Loucy (cell line): Measurements from ENCODE around the gene BPHL.
"Not testable (repeated sequence)": the region's sequence is repeated elsewhere in the genome, so short reads cannot be mapped to it uniquely, and the experiment has no call there.

ENCODE experiments used
- H2AFZ ChIP-seq: fragments of 200-600 bp; sonication (generic); 2 replicates; pipeline ENCODE4 v1.6.0; 2016; ENCODE audit warnings: antibody characterized with exemption, mild to moderate bottlenecking, low read length, moderate library complexity
- H3F3A ChIP-seq: fragments of 200-600 bp; 2 replicates; pipeline ENCODE4 v1.6.0; 2016; ENCODE audit warnings: antibody characterized with exemption, low read depth, mild to moderate bottlenecking
- H3K27me3 ChIP-seq: fragments of 200-600 bp; sonication (generic); 2 replicates; pipeline ENCODE4 v1.6.1; 2014; ENCODE audit warnings: low read length, mild to moderate bottlenecking; ENCODE audit not compliant: insufficient read depth, poor library complexity, severe bottlenecking
- H3K36me3 ChIP-seq: fragments of 200-600 bp; sonication (generic); 2 replicates; pipeline ENCODE4 v1.6.1; 2016; ENCODE audit warnings: low read length; ENCODE audit not compliant: insufficient read depth
- H3K4me1 ChIP-seq: fragments of 200-600 bp; sonication (generic); 2 replicates; pipeline ENCODE4 v1.5.1; 2014; ENCODE audit warnings: low read length, mild to moderate bottlenecking; ENCODE audit not compliant: insufficient read depth, poor library complexity, severe bottlenecking
- H3K4me2 ChIP-seq: fragments of 200-600 bp; sonication (generic); 2 replicates; pipeline ENCODE4 v1.6.0; 2014; ENCODE audit warnings: antibody characterized with exemption, low read length, low read depth, mild to moderate bottlenecking; ENCODE audit not compliant: poor library complexity, severe bottlenecking
- H3K4me3 ChIP-seq: fragments of 200-600 bp; sonication (generic); 2 replicates; pipeline ENCODE4 v1.5.1; 2014; ENCODE audit warnings: low read length, mild to moderate bottlenecking, mixed read lengths; ENCODE audit not compliant: poor library complexity, severe bottlenecking
- H3K79me2 ChIP-seq: fragments of 200-600 bp; sonication (generic); 2 replicates; pipeline ENCODE4 v1.6.1; 2014; ENCODE audit warnings: low read length; ENCODE audit not compliant: insufficient read depth
- H3K9ac ChIP-seq: fragments of 200-600 bp; sonication (generic); 2 replicates; pipeline ENCODE4 v1.6.0; 2014; ENCODE audit warnings: mild to moderate bottlenecking, low read depth, low read length, moderate library complexity; ENCODE audit not compliant: poor library complexity, severe bottlenecking
- H3K9me2 ChIP-seq: fragments of 200-600 bp; sonication (generic); replicated peaks from 2 replicates; pipeline ENCODE4 v1.6.1; 2016; ENCODE audit warnings: low read depth, low read length, mixed read lengths
- H3K9me3 ChIP-seq: fragments of 200-600 bp; sonication (generic); 2 replicates; pipeline ENCODE4 v1.6.1; 2014; ENCODE audit warnings: mild to moderate bottlenecking, antibody characterized with exemption, low read length, low read depth; ENCODE audit not compliant: insufficient read depth
- H4K20me1 ChIP-seq: fragments of 200-600 bp; sonication (generic); 2 replicates; pipeline ENCODE4 v1.6.0; 2014; ENCODE audit warnings: antibody characterized with exemption, low read length, mild to moderate bottlenecking; ENCODE audit not compliant: insufficient read depth, poor library complexity, severe bottlenecking
- EZH2phosphoT487 ChIP-seq: fragments of 200-600 bp; IDR thresholded peaks from 2 replicates; pipeline ENCODE4 v1.6.1; 2018; ENCODE audit warnings: antibody characterized with exemption, mild to moderate bottlenecking, moderate library complexity, borderline replicate concordance
- TF ChIP-seq, protein P1 (sequence below): fragments of 200-600 bp; sonication (generic); conservative IDR thresholded peaks from 2 replicates; pipeline ENCODE4 v1.5.1; 2014; ENCODE audit warnings: mild to moderate bottlenecking, antibody characterized with exemption, low read length

Gene BPHL

DNA sequence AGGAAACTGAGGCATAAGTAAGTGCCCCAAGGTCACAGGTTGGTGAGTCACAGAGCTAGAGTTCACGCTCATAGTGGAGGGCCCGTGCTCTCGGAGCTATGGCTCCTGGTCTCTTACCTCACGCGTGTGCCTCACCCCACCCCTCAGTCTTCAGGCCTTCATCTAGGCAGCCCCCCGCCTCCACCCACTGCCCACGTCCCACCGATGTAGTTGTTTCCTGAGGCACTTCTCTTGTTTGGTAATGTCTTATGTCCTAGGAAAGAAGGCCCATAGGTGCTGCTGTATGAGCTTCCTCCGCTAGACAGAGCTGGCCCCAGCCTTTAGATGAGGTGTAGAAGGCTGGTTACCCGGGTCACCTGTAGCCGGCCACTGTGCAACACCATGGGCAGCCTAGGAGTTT lies 45.1 kb upstream of the BPHL start:
- no peaks in the 10 kb centered on the region for H3K9me2 ChIP-seq
- no peaks in the 10 kb centered on the region for H3K27me3 ChIP-seq
- H2AFZ ChIP-seq: no peak overlapping the region
- peaks cover 42% of the 10 kb centered on the region for H4K20me1 ChIP-seq
- no peak overlapping the region for H3K4me3 ChIP-seq
- H3F3A ChIP-seq: no peaks in the 10 kb centered on the region
- TF ChIP-seq EZH2phosphoT487: no peak
- no peaks in the 10 kb centered on the region for H3K9me3 ChIP-seq
- peaks cover 90% of the 10 kb centered on the region for H3K79me2 ChIP-seq
- H3K4me1 ChIP-seq: peaks cover 37% of the 10 kb centered on the region
- peaks cover 17% of the 10 kb centered on the region; the same call in 1 of the 2 replicates for H3K36me3 ChIP-seq
- H3K9ac ChIP-seq: no peak overlapping the region
- no peak overlapping the region for H3K4me2 ChIP-seq

DNA sequence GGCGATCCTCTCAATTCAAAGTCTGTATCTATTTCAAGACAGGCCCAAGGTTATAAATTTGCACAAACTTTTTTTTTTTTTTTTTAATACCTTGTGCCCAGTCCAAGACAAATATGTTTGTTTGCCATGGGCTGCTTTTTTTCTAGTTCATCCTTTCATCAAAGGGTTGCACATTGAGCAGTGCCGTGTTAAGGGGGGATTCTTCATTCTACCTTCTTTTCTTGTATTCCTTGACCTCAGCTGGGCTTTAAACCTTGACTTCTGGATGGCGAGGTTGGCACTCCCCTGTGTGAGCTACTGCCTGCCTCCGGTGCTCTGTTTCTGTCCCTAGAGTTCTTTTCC lies 42.8 kb upstream of the BPHL start:
- Histone ChIP-seq H3K4me1 (peaks cover 25% of the 10 kb centered on the region), H3K9me3 (no peaks in the 10 kb centered on the region), H3F3A (no peaks in the 10 kb centered on the region), H3K27me3 (no peaks in the 10 kb centered on the region), H3K36me3 (peaks cover 40% of the 10 kb centered on the region), H2AFZ (no peak overlapping the region), H3K4me2 (peak overlapping the region; percentile 67), H3K9ac (peak overlapping the region; percentile 48), H3K79me2 (peaks cover 71% of the 10 kb centered on the region), H4K20me1 (peaks cover 34% of the 10 kb centered on the region), H3K4me3 (peak overlapping the region; percentile 42), H3K9me2 (no peaks in the 10 kb centered on the region)
- TF ChIP-seq EZH2phosphoT487: no peak
- TF ChIP-seq, protein P1, sequence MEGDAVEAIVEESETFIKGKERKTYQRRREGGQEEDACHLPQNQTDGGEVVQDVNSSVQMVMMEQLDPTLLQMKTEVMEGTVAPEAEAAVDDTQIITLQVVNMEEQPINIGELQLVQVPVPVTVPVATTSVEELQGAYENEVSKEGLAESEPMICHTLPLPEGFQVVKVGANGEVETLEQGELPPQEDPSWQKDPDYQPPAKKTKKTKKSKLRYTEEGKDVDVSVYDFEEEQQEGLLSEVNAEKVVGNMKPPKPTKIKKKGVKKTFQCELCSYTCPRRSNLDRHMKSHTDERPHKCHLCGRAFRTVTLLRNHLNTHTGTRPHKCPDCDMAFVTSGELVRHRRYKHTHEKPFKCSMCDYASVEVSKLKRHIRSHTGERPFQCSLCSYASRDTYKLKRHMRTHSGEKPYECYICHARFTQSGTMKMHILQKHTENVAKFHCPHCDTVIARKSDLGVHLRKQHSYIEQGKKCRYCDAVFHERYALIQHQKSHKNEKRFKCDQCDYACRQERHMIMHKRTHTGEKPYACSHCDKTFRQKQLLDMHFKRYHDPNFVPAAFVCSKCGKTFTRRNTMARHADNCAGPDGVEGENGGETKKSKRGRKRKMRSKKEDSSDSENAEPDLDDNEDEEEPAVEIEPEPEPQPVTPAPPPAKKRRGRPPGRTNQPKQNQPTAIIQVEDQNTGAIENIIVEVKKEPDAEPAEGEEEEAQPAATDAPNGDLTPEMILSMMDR: no peak

DNA sequence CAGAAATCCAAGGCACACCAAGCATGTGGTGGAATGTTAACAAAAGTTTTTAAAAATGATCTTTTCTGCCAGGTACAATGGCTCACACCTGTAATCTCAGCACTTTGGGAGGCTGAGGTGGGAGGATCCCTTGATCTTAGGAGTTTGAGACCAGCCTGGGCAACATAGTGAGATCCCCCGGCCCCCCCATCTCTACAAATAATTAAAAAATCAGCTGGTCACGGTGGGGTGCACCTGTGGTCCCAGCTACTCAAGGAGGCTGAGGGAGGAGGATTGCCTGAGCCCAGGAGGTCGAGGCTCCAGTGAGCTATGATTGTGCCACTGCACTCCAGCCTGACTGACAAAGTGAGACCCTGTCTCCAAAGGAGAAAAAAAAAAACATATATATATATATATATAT lies 42.2 kb upstream of the BPHL start:
- Histone ChIP-seq H3K27me3 (no peaks in the 10 kb centered on the region), H3K79me2 (peaks cover 66% of the 10 kb centered on the region), H3K4me2 (peak overlapping the region; percentile 67), H3K4me1 (peaks cover 20% of the 10 kb centered on the region), H3F3A (no peaks in the 10 kb centered on the region), H3K4me3 (no peak overlapping the region), H4K20me1 (peaks cover 29% of the 10 kb centered on the region), H2AFZ (no peak overlapping the region), H3K9ac (no peak overlapping the region), H3K36me3 (peaks cover 46% of the 10 kb centered on the region), H3K9me3 (no peaks in the 10 kb centered on the region), H3K9me2 (no peaks in the 10 kb centered on the region)
- TF ChIP-seq EZH2phosphoT487: no peak
- TF ChIP-seq, protein P1: no peak

DNA sequence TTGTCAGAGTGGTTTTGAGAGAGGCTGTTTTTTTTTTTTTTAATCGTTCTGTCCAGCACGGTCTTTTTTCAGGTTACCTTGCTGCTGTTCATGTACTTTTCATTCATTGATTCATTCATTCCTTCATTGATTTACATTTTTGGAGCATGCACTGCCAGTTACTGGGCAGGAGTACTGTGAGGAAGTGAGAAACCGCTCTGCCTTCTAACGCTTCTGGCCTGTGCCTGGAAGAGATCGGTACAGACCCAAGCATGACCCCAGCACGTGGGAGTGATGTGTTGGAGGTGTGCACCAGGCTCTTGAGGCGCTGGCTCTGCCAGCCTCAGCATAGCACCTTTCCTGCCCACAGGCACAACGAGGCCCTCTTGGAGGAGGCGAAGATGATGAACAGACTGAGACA lies 41.1 kb upstream of the BPHL start:
- Histone ChIP-seq H3K79me2 (peaks cover 56% of the 10 kb centered on the region), H3K27me3 (no peaks in the 10 kb centered on the region), H4K20me1 (peaks cover 19% of the 10 kb centered on the region), H3K4me3 (no peak overlapping the region), H3K4me1 (peaks cover 14% of the 10 kb centered on the region), H3K9ac (no peak overlapping the region), H3K4me2 (no peak overlapping the region), H2AFZ (no peak overlapping the region), H3K9me2 (no peaks in the 10 kb centered on the region), H3K9me3 (no peaks in the 10 kb centered on the region), H3F3A (no peaks in the 10 kb centered on the region), H3K36me3 (peaks cover 53% of the 10 kb centered on the region)
- no peak for TF ChIP-seq EZH2phosphoT487
- TF ChIP-seq, protein P1: no peak

DNA sequence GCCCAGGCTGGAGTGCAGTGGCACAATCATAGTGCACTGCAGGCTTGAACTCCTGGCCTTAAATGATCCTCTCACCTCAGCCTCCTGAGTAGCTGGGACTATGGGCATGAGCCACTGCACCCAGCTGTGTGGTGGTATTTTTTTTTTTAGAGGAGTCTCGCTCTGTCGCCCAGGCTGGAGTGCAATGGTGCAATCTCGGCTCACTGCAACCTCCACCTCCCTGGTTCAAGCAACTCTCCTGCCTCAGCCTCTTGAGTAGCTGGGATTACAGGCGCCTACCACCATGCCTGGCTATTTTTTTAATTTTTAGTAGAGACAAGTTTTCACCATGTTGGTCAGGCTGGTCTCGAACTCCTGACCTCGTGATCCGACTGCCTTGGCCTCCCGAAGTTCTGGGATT lies 39.6 kb upstream of the BPHL start:
- H2AFZ ChIP-seq, H3K9me2 ChIP-seq, H3K4me2 ChIP-seq, H3K9ac ChIP-seq, H3K9me3 ChIP-seq, H3K4me3 ChIP-seq, H3F3A ChIP-seq, H3K27me3 ChIP-seq: not testable (repeated sequence)
- H3K79me2 ChIP-seq: peaks cover 42% of the 10 kb centered on the region
- peaks cover 68% of the 10 kb centered on the region for H3K36me3 ChIP-seq
- peaks cover 14% of the 10 kb centered on the region for H3K4me1 ChIP-seq
- peaks cover 19% of the 10 kb centered on the region for H4K20me1 ChIP-seq
